ENCODE data around the gene CTNNBL1.

The CTNNBL1 gene

DNA sequence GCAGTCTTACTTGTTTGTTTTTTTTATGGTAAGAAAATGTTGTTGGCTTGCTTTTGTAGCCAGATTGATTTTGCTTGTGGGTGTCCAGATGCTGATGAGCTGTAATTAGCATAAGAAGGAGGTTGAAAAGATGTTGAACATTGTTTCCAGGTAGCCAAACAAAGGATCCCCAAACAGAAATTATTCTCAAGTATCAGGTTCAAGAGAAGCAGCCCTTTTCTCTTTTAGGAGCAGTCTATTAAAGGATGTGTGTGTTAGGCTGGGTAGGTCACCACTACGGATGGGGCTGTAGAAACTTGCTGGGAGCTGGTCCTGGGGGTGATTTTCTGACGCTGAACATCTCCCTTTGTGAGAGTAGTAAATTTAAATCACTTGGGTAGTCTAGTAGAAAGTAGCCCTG is 122.2 kb downstream of the CTNNBL1 start:
- DNase-seq (ENCODE audit: low read depth, low spot score), result no peak

GRCh38 chr20:37816726-37817125 is 122.9 kb downstream of the CTNNBL1 start:
- no peak for DNase-seq (ENCODE audit: low read depth, low spot score)

GRCh38 chr20:37821696-37822095 is 127.9 kb downstream of the CTNNBL1 start:
- peak; percentile 24 for DNase-seq (ENCODE audit: low read depth, low spot score)

- peak; percentile 43 for DNase-seq (ENCODE audit: low read depth, low spot score)
These were observed 128.3 kb downstream of the CTNNBL1 start for GRCh38 chr20:37822141-37822601.

DNA sequence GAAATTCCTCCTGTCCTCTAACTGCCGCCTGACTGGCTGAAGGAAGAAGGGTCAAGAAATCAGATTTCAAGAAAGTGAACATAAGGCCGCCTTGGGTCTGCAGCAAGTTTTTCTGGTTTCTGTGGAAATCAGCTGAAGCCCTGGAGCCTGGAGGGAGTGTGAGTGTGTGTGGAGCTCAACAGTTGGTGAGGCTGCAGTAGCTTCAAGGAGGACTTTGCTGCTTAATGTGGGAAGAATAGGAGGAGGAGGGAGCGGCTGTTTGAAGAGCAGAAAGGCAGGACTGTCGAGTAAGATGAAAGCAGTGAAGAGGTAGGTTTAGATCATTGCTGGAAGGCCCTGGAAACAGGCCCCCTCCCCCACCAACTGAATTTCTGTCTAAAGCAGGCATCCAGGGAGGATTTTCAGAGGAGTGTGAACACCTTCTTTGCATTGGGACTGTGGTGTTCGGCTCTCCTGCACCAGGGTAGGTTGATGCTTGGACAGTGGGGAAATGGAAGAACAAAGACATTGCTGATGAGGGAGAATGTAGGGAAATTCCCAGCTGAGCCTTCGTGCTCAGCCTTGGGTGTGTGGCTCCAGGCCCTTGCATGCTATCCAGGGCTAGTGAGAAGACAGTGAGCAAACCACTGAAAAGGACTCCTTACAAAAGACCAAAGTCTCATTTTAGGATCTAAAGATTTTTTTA is 129.6 kb downstream of the CTNNBL1 start:
- DNase-seq (ENCODE audit: low read depth, low spot score), result no peak

DNA sequence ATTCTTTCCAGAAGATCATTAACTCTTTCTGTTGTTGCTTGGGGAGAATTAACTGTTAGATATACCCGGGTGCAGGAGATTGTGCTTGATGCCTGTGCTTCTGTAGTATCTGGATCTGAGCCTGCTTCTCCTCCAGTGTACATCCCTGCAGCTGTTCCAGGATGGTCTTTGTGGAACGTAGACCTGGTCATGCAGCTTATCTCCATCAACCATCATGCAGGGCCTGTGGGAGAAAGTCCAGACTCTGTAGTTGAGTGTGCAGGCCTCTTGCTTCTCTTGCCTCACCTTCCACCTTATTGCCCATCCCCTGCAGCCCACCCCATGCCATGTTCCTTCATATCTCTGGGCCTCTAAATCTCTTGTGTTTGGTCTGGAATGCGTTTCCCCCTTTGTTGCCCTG is 133.8 kb downstream of the CTNNBL1 start:
- DNase-seq (ENCODE audit: low read depth, low spot score), result no peak

DNA sequence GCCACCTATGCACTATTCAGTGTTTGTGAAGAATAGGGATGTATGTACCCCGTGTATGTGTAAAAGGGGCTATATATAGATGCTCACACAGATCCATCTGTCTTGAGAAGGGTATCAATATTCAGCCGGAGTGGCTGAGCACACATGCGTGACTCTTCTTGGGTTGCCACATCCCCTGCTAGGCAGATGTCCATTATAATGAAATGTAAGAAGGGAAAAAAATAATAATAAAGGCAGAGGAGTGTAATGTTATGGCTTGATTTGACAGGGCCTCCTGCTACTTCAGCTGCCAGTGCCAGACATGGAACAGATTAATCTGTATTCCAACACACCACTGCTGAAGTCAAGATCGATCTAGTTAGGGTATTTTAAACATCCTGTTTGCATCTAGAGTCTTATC is 134.9 kb downstream of the CTNNBL1 start:
- DNase-seq (ENCODE audit: low read depth, low spot score), result no peak

DNA sequence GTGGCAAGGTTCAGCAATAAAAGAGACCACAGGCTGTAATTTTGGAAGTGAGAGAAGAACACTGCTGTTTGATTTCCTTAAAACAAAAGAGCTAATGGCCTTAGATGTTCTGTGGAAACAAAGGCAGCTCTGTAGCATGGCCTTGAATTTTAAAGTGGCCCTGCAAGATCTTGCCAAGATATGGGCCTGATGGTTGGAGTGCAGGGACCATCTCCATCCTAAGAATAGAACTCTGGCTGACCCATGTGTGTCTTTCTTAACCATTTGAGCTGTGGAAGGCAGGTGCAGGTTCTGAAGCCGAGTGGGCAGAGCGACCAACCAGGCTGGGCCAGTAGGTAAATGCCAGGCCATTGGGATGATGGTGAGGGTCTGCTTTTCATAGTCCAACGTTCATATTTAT is 135.3 kb downstream of the CTNNBL1 start:
- DNase-seq (ENCODE audit: low read depth, low spot score), result no peak

GRCh38 chr20:37833221-37833896 is 139.5 kb downstream of the CTNNBL1 start:
- no peak for DNase-seq (ENCODE audit: low read depth, low spot score)

- DNase-seq (ENCODE audit: low read depth, low spot score), result no peak
These were observed 143.1 kb downstream of the CTNNBL1 start for GRCh38 chr20:37836926-37837325.

GRCh38 chr20:37837924-37838323 is 144.1 kb downstream of the CTNNBL1 start:
- DNase-seq (ENCODE audit: low read depth, low spot score), result no peak

GRCh38 chr20:37838769-37839431 is 145.1 kb downstream of the CTNNBL1 start:
- no peak for DNase-seq (ENCODE audit: low read depth, low spot score)

DNA sequence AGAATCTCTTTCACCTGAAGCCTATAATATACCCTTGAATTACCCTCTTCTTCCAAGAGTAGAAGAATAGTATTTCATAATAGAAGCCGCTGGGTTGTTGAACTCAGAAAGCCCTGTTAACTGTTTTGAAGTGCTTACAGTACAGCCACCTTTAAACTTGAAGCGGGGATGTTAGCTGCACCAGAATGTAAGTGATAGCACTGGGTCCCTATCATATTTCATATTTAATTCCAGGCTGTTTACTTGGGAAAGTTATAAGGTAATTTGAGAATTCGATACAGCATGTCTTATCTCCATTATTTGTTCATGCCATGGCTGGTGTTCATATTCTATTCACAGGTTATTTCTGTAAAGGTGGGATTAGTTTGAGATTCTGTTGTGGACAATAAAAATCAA is 145.6 kb downstream of the CTNNBL1 start:
- no peak for DNase-seq (ENCODE audit: low read depth, low spot score)

- no peak for DNase-seq (ENCODE audit: low read depth, low spot score)
These were observed 146.1 kb downstream of the CTNNBL1 start for GRCh38 chr20:37839955-37840354.

- no peak for DNase-seq (ENCODE audit: low read depth, low spot score)
These were observed 147.6 kb downstream of the CTNNBL1 start for GRCh38 chr20:37841389-37841788.

DNA sequence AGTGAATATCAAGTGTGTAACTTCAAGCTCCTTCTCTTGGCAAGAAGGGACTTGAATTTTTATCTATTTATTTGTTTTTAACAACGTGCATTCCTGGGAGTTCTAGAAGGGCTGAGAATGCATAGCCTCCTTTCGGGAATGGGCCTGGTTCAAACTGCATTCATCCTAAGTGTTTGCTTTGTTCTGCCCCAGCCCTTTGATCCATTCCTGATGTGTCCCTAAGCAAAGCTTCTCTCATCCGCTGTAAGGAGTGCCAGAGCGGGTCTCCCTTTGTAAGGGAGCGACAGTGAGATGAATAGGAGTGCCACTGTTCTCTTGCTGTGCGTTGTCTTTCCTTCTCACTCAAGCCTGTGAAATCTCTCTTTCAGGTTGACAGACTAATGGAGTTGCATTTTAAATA is 148.1 kb downstream of the CTNNBL1 start:
- no peak for DNase-seq (ENCODE audit: low read depth, low spot score)

GRCh38 chr20:37845241-37845681 is 151.4 kb downstream of the CTNNBL1 start:
- no peak for DNase-seq (ENCODE audit: low read depth, low spot score)

DNA sequence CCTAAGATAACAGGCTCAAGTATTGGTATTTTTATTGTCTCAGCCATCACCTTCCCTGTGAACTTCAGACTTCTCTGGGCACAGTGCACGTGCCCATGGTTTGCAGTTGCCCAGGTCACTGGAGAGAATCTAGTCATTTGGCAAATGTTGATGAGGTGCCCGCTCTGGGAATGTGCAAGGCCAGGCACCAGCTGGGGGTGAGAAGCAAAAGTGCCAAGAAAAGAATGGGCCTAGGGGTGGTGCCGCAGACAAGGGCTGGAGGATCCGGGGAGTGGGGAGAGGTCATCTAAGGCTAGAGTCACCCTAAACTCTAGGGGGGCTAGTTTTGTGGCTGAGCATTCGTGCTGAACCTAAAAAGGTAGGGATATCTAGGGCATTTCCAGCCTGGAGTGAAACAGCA is 152.0 kb downstream of the CTNNBL1 start:
- DNase-seq (ENCODE audit: low read depth, low spot score), result no peak

DNA sequence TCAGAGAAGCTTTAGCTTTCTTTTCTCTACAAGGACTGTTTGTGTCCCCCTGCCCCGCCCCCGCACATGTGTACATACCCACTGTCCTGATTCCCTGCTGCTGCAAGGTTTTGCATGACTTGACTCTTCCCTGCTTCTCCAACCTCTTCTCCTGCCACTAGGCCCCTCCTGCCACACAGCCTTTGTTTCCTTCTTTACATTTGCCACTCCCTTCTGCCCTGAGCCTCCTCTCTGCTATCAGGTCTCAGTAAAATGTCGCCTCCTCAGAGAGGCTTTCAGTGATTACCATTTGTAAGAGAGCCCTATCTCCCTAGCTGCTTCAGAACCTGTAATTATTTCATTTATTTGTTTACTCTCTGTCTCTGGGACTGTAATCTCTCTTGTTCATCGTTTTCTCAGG is 152.7 kb downstream of the CTNNBL1 start:
- no peak for DNase-seq (ENCODE audit: low read depth, low spot score)

DNA sequence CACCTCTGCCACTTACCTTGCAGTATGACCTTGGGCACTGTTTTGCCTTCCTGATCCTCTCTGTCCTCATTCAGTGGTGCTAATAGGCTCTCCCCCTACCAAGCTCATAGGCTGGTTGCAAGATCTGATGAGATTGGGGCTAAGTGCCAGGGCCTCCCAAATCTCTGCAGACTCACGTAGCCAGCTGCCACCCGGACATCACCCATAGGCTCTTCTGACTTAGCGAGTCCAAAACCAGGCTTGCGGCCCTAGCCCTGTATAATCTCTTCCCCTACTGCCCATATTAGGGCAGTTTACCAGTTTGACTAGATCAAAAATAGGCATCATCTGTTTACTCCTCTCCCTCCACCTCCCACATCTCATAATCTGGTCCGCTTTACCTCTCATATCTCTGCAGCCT is 154.9 kb downstream of the CTNNBL1 start:
- DNase-seq (ENCODE audit: low read depth, low spot score), result no peak

DNA sequence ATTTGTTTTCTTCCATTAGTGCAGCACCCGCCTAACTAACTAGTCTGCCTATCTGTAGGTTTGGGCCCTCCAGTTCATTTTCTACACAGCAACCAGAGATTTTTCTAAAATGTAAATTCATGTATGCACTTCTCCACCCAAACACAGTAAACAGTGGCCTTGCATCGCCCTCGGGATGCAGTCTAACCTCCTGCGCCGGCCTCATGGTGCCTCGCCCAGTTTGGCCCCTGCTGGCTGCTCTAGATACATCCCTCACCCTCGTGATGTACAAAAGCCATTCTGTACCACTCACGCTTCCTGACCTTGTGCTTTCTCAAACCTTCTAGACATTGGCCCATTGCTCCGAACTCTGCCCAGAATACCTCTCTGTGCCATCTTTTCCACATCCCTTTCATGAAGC is 155.3 kb downstream of the CTNNBL1 start:
- no peak for DNase-seq (ENCODE audit: low read depth, low spot score)

GRCh38 chr20:37849566-37849965 is 155.7 kb downstream of the CTNNBL1 start:
- DNase-seq (ENCODE audit: low read depth, low spot score), result no peak

Measured in smooth muscle cell of the brain vasculature (primary cell).